ENCODE measurements around the gene ERCC6L2.

DNA sequence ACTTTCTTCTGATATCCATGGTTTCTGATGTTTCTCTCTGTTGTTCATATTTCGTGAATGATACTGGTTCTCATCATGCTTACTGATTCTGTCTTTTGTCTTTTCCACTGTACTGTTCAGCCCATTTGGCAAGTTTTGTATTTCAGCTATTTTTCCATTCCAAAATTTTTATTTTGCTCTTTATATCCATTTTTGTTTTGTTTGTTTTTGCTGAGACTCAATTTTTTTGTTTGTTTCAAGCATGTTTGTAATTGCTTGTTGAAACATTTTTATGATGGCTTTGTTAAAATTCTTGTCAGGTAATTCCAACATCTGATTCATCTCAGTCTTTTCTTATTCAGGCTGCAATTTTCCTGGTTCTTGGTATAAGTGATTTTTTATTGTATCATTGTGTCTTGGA is 64.0 kb downstream of the ERCC6L2 start:
- no peak for TF ChIP-seq CTCF (IDR thresholded peaks at IDR 0.05; ENCODE audit: low read depth, low read length, poor library complexity, severe bottlenecking)
- TF ChIP-seq EZH2phosphoT487 (IDR thresholded peaks at IDR 0.05; ENCODE audit: borderline replicate concordance, low read length): no peak

Measured in DOHH2 (cell line).